Esophagus muscularis mucosa (tissue), 4 donors: ENCODE measurements around the gene NECTIN4. TPM values are rescaled to one million over a fixed set of nuclear protein-coding genes. Genes with fewer than 3 reads are reported as not detected.

Experiments
- DNase-seq: peaks from one replicate; pipeline ENCODE4 v3.0.0-alpha.2; 2017; ENCODE audit errors: extremely low spot score
- H3K27ac ChIP-seq, 4 donors: fragments of 200-600 bp; sonication (generic); replicated peaks in 1 of 4; 1 replicate in 3 of 4; 2 replicates in 1 of 4; pipeline ENCODE4 v1.5.1; 2016 to 2019; ENCODE audit warnings: mild to moderate bottlenecking in 1 of 4
- H3K27me3 ChIP-seq, 4 donors: fragments of 200-600 bp; sonication (generic); one replicate each; pipeline versions ENCODE4 v1.5.1 to v1.6.0; 2016 to 2019
- H3K36me3 ChIP-seq, 4 donors: fragments of 200-600 bp; sonication (generic); one replicate each; pipeline ENCODE4 v1.5.1; 2016 to 2019
- H3K4me1 ChIP-seq, 4 donors: fragments of 200-600 bp; sonication (generic); one replicate each; pipeline ENCODE4 v1.5.1; 2016 to 2019
- H3K4me3 ChIP-seq, 4 donors: fragments of 200-600 bp; sonication (generic); 1 replicate in 2 of 4; 2 replicates in 2 of 4; pipeline ENCODE4 v1.5.1; 2016 to 2019; ENCODE audit warnings: mild to moderate bottlenecking in 4 of 4, moderate library complexity in 1 of 4
- H3K9me3 ChIP-seq, 4 donors: fragments of 200-600 bp; sonication (generic); 1 replicate in 3 of 4; 2 replicates in 1 of 4; pipeline ENCODE4 v1.5.1; 2016 to 2019
- EP300 ChIP-seq: sonication (generic); formaldehyde crosslinking; IDR thresholded peaks from one replicate; pipeline ENCODE4 v1.6.1; 2017; ENCODE audit warnings: antibody characterized with exemption
- POLR2A ChIP-seq: fragments of 450-650 bp; IDR thresholded peaks from one replicate; pipeline ENCODE4 v1.6.1; 2017; ENCODE audit warnings: antibody characterized with exemption, moderate library complexity, mild to moderate bottlenecking, low read depth
- POLR2AphosphoS5 ChIP-seq, 2 donors: sonication (generic); formaldehyde crosslinking; IDR thresholded peaks; one replicate each; pipeline ENCODE4 v1.6.1; 2017; ENCODE audit warnings: antibody characterized with exemption in 2 of 2
- WGBS: methylation state at CpG from one replicate; pipeline ENCODE4 v1.1.5; 2018; 5-methylcytosine and 5-hydroxymethylcytosine counted together
- intact Hi-C: fragments of 100-400 bp; cut with DNase I; formaldehyde crosslinking; loops from one replicate; pipeline ENCODE4 v1.15.1; 2023
- total RNA-seq, 4 donors: library from RNA; depleted of rRNA; stranded (reverse); fragments of >200 nt; gene quantifications; one replicate each; pipeline versions ENCODE4 v1.1.0 to v1.2.1, GENCODE V29; 2016
- TF ChIP-seq, protein P1 (sequence below), 3 experiments: fragments of 200-600 bp in 2 of 3; fragments of 450-650 bp in 1 of 3; sonication (generic) in 2 of 3; IDR thresholded peaks; one replicate each; pipeline ENCODE4 v1.5.1; 2017 to 2019; ENCODE audit warnings: antibody characterized with exemption in 3 of 3, mild to moderate bottlenecking in 2 of 3, moderate library complexity in 1 of 3

NECTIN4 gene
- total RNA-seq, 4 donors from 2014 or later = not detected

- Histone ChIP-seq H3K4me1 (peaks cover 0 to 4% (median 0%) of the 10 kb centered on the region in 4 donors), H3K27ac (no peak overlapping the region), H3K4me3 (no peak overlapping the region), H3K36me3 (no peaks in the 10 kb centered on the region), H3K9me3 (no peaks in the 10 kb centered on the region), H3K27me3 (peaks cover 0 to 35% (median 0%) of the 10 kb centered on the region in 4 donors)
- DNase-seq = no peak
- whole genome bisulfite sequencing = 88% methylated on average over 5 of the region's 10 CpGs
- TF ChIP-seq POLR2A (no peak), POLR2AphosphoS5 (IDR thresholded peaks at IDR 0.05) (no peak), EP300 (no peak)
- TF ChIP-seq, protein P1, sequence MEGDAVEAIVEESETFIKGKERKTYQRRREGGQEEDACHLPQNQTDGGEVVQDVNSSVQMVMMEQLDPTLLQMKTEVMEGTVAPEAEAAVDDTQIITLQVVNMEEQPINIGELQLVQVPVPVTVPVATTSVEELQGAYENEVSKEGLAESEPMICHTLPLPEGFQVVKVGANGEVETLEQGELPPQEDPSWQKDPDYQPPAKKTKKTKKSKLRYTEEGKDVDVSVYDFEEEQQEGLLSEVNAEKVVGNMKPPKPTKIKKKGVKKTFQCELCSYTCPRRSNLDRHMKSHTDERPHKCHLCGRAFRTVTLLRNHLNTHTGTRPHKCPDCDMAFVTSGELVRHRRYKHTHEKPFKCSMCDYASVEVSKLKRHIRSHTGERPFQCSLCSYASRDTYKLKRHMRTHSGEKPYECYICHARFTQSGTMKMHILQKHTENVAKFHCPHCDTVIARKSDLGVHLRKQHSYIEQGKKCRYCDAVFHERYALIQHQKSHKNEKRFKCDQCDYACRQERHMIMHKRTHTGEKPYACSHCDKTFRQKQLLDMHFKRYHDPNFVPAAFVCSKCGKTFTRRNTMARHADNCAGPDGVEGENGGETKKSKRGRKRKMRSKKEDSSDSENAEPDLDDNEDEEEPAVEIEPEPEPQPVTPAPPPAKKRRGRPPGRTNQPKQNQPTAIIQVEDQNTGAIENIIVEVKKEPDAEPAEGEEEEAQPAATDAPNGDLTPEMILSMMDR (IDR thresholded peaks at IDR 0.05) = no peak
- intact Hi-C loops = no loop called here
Measured at GRCh38 chr1:161051219-161051618, 38.1 kb downstream of the NECTIN4 start.

DNA sequence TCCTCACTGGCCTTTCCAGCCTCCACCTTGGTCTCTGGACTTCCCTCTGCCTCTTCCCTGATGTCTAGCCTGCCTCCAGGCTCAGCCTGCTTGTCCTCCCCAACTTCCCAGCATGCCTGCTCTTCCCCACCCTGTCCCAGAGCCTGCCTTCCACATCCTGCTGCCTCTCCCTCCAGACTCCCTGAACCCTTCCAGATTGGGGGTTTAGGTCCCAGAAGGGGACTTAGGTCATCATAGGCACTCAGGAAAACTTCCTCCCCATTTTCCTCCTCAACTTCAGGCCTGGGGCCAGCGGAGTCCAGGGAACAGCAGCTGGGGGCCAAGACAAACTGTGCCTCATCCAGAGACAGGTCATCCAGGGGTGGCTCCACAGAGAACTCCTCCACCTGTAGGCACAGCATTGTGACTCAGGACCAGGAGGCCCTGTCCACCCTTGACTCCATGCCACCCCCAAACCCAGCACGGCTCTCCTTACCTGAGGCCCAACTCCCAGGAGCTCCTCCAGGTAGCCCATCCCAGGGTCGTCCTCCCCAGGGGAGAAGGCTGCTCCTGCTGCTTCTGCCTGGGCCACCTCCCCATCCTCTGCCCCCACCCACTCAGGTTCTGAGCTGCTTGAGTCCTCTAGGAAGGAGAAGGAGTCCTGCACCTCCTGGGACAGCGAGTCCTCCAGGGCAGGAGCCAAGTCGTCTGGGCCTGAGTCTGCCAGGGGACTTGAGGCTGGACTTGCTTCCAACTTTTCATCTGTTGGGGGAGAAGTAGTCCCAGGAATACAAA lies 40.2 kb downstream of the NECTIN4 start:
- intact Hi-C loops = loop anchor here (5.0 kb wide), 1 partner anchor 48 kb away; the partner anchor contains the start of gene KLHDC9
- no peak for TF ChIP-seq POLR2A
- TF ChIP-seq, protein P1 (IDR thresholded peaks at IDR 0.05) = no peak
- no peak for TF ChIP-seq POLR2AphosphoS5 (IDR thresholded peaks at IDR 0.05)
- no peak for TF ChIP-seq EP300

GRCh38 chr1:161047436-161048420 lies 41.6 kb downstream of the NECTIN4 start:
- no peak for DNase-seq
- Histone ChIP-seq H3K9me3 (no peaks in the 10 kb centered on the region), H3K4me1 (peaks cover 11 to 24% (median 19%) of the 10 kb centered on the region in 4 donors), H3K4me3 (no peak overlapping the region), H3K27ac (peak overlapping the region in 1 of 4 donors; percentile 34), H3K36me3 (peaks cover 0 to 7% (median 2%) of the 10 kb centered on the region in 4 donors), H3K27me3 (peaks cover 0 to 10% (median 0%) of the 10 kb centered on the region in 4 donors)
- TF ChIP-seq POLR2A (no peak), POLR2AphosphoS5 (IDR thresholded peaks at IDR 0.05) (no peak), EP300 (no peak)
- TF ChIP-seq, protein P1 (IDR thresholded peaks at IDR 0.05) = no peak
- intact Hi-C loops = loop anchor here (5.0 kb wide), 1 partner anchor 50 kb away; the partner anchor contains the start of gene KLHDC9
- WGBS = 86% methylated on average over 15 of the region's 18 CpGs

More for the DNA sequence above, 40.2 kb downstream of the NECTIN4 start:
- Histone ChIP-seq H3K27ac (no peak overlapping the region), H3K9me3 (no peaks in the 10 kb centered on the region), H3K27me3 (peaks cover 0 to 18% (median 0%) of the 10 kb centered on the region in 4 donors), H3K36me3 (no peaks in the 10 kb centered on the region), H3K4me1 (peaks cover 5 to 12% (median 6%) of the 10 kb centered on the region in 4 donors), H3K4me3 (no peak overlapping the region)
- no peak for DNase-seq
- 100% methylated on average over 4 of the region's 5 CpGs for WGBS

DNA sequence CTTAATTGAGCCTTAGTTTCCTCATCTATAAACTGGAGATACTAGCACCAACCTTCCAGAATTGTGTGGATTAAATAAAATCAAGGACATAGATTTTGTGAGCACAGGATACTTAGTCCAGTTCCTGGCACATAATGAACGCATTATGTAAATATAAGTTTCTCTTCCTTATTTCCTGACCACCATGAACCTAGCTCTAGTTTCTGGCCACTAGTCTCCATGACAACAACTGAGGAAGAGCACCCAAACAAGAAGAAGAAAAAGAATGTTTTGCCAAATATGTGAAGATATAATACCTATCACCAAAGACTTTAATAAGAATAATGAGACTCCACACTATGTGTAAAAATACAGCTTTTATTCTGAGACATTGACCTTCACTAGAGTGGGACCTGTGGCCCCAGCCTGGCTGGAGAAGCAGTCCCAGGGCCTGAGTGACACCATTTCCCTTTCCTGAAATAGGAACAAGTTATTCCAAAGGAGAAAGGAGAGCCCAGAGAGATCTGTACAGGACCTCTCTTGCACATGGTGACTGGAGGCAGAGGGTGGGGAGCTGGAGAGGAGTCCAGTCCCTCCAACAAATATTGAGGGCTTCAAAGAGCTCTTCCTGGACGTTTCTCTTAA lies 42.6 kb downstream of the NECTIN4 start:
- no peak for DNase-seq
- Histone ChIP-seq H3K4me1 (peaks cover 11 to 24% (median 21%) of the 10 kb centered on the region in 4 donors), H3K4me3 (peak overlapping the region; percentile 80 to 95 (median 88)), H3K36me3 (peaks cover 9 to 17% (median 12%) of the 10 kb centered on the region in 4 donors), H3K9me3 (no peaks in the 10 kb centered on the region), H3K27me3 (peaks cover 0 to 10% (median 0%) of the 10 kb centered on the region in 4 donors), H3K27ac (peak overlapping the region; percentile 91 to 96 (median 94))
- TF ChIP-seq EP300 (no peak), POLR2AphosphoS5 (IDR thresholded peaks at IDR 0.05) (no peak), POLR2A (no peak)
- TF ChIP-seq, protein P1 (IDR thresholded peaks at IDR 0.05) = no peak
- intact Hi-C loops = loop anchor here (5.0 kb wide), 1 partner anchor 51 kb away; the partner anchor contains the start of gene KLHDC9
- WGBS = 55% methylated on average over 2 of the region's 2 CpGs
